Measurements from ENCODE around the gene MIB1.

GRCh38 chr18:21701621-21702020 is 39.0 kb upstream of the MIB1 start:
- TF ChIP-seq FOXK2 (IDR thresholded peaks at IDR 0.05) (no peak), SUZ12 (IDR thresholded peaks at IDR 0.05) (no peak), ZNF384 (IDR thresholded peaks at IDR 0.05) (no peak), PKNOX1 (IDR thresholded peaks at IDR 0.05) (no peak), SP1 (IDR thresholded peaks at IDR 0.05) (no peak), ARNT (IDR thresholded peaks at IDR 0.05) (no peak), FOXM1 (IDR thresholded peaks at IDR 0.05; ENCODE audit: borderline replicate concordance) (no peak), NFRKB (IDR thresholded peaks at IDR 0.05) (no peak), ELF4 (IDR thresholded peaks at IDR 0.05) (no peak)
